Gastrocnemius medialis (tissue), 4 donors: ENCODE results near the gene MAD1L1.

Experiments
- POLR2A ChIP-seq, 2 donors: fragments of 450-650 bp; IDR thresholded peaks; one replicate each; pipeline ENCODE4 v1.6.1; 2017; ENCODE audit warnings: antibody characterized with exemption in 2 of 2, mild to moderate bottlenecking in 2 of 2, moderate library complexity in 2 of 2
- TF ChIP-seq, protein P1 (sequence below), 5 experiments: fragments of 450-650 bp in 3 of 5; fragments of 200-600 bp in 2 of 5; sonication (generic) in 2 of 5; IDR thresholded peaks in 4 of 5; conservative IDR thresholded peaks in 1 of 5; 1 replicate in 4 of 5; 2 replicates in 1 of 5; pipeline ENCODE4 v1.5.1; 2016 to 2019; ENCODE audit warnings: antibody characterized with exemption in 5 of 5, mild to moderate bottlenecking in 3 of 5, moderate library complexity in 3 of 5

- TF ChIP-seq, protein P1, sequence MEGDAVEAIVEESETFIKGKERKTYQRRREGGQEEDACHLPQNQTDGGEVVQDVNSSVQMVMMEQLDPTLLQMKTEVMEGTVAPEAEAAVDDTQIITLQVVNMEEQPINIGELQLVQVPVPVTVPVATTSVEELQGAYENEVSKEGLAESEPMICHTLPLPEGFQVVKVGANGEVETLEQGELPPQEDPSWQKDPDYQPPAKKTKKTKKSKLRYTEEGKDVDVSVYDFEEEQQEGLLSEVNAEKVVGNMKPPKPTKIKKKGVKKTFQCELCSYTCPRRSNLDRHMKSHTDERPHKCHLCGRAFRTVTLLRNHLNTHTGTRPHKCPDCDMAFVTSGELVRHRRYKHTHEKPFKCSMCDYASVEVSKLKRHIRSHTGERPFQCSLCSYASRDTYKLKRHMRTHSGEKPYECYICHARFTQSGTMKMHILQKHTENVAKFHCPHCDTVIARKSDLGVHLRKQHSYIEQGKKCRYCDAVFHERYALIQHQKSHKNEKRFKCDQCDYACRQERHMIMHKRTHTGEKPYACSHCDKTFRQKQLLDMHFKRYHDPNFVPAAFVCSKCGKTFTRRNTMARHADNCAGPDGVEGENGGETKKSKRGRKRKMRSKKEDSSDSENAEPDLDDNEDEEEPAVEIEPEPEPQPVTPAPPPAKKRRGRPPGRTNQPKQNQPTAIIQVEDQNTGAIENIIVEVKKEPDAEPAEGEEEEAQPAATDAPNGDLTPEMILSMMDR (IDR thresholded peaks at IDR 0.05 in 4 of 5, conservative IDR thresholded peaks at IDR 0.05 in 1 of 5) = no peak
- no peak for TF ChIP-seq POLR2A (IDR thresholded peaks at IDR 0.05)
Observed at GRCh38 chr7:2279896-2280295, 47.2 kb upstream of the MAD1L1 start.
